WERI-Rb-1 (cell line): ENCODE results near the gene LYSMD1.

Experiments
- DNase-seq: peaks from one replicate; pipeline ENCODE4 v3.0.0-alpha.2; 2020
- H3K27ac ChIP-seq: fragments of 250-450 bp; sonication (Bioruptor Pico); 2 replicates; pipeline ENCODE4 v1.5.1; 2020; ENCODE audit warnings: mild to moderate bottlenecking, moderate library complexity
- H3K27me3 ChIP-seq: fragments of 250-450 bp; sonication (Bioruptor Pico); 2 replicates; pipeline ENCODE4 v1.5.1; 2021; ENCODE audit warnings: mild to moderate bottlenecking, low read depth, moderate library complexity; ENCODE audit not compliant: insufficient read depth, severe bottlenecking
- H3K36me3 ChIP-seq: fragments of 250-450 bp; sonication (Bioruptor Pico); 2 replicates; pipeline ENCODE4 v1.5.1; 2020; ENCODE audit warnings: mild to moderate bottlenecking, moderate library complexity
- H3K4me3 ChIP-seq: 2 replicates; pipeline ENCODE4 v1.5.1; 2011; ENCODE audit warnings: low read depth, mild to moderate bottlenecking, control low read depth, low read length
- H3K9me3 ChIP-seq: fragments of 250-450 bp; sonication (Bioruptor Pico); 2 replicates; pipeline ENCODE4 v1.5.1; 2021; ENCODE audit warnings: mild to moderate bottlenecking, moderate library complexity; ENCODE audit not compliant: severe bottlenecking
- TF ChIP-seq, protein P1 (sequence below): IDR thresholded peaks from 2 replicates; pipeline ENCODE4 v1.5.1; 2011; ENCODE audit warnings: low read depth, mild to moderate bottlenecking, control low read depth, inconsistent platforms, low read length

Gene LYSMD1

DNA sequence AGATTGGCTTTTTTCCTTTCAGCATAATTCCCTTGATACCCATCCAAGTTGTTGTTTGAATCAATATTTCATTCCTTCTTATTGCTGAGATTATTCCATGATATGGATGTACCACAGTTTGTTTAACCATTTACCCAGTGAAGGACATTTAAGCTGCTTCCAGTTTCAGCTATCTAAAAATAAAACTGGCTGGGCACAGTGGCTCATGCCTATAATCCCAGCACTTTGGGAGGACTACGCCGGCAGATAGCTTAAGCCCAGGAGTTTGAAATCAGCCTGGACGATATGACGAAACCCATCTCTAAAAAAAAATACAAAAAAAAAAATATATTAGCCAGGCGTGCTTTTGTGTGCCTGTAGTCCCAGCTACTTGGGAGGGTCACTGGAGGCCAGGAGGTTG lies 51.8 kb downstream of the LYSMD1 start:
- H3K4me3 ChIP-seq = no peak overlapping the region
- TF ChIP-seq, protein P1, sequence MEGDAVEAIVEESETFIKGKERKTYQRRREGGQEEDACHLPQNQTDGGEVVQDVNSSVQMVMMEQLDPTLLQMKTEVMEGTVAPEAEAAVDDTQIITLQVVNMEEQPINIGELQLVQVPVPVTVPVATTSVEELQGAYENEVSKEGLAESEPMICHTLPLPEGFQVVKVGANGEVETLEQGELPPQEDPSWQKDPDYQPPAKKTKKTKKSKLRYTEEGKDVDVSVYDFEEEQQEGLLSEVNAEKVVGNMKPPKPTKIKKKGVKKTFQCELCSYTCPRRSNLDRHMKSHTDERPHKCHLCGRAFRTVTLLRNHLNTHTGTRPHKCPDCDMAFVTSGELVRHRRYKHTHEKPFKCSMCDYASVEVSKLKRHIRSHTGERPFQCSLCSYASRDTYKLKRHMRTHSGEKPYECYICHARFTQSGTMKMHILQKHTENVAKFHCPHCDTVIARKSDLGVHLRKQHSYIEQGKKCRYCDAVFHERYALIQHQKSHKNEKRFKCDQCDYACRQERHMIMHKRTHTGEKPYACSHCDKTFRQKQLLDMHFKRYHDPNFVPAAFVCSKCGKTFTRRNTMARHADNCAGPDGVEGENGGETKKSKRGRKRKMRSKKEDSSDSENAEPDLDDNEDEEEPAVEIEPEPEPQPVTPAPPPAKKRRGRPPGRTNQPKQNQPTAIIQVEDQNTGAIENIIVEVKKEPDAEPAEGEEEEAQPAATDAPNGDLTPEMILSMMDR = no peak
- peaks cover 12% of the 10 kb centered on the region for H3K36me3 ChIP-seq
- H3K27me3 ChIP-seq = no peaks in the 10 kb centered on the region
- no peaks in the 10 kb centered on the region for H3K9me3 ChIP-seq
- no peak for DNase-seq
- H3K27ac ChIP-seq = no peak overlapping the region
